ENCODE results near the gene NFIX. TPM values are rescaled to one million over a fixed set of nuclear protein-coding genes. Genes with fewer than 3 reads are reported as not detected.

Gene NFIX
- total and polyA plus RNA-seq, 2 donors (not counting 1 experiment from before 2014, with no cell fraction given) = 0.69 to 5.6 TPM

DNA sequence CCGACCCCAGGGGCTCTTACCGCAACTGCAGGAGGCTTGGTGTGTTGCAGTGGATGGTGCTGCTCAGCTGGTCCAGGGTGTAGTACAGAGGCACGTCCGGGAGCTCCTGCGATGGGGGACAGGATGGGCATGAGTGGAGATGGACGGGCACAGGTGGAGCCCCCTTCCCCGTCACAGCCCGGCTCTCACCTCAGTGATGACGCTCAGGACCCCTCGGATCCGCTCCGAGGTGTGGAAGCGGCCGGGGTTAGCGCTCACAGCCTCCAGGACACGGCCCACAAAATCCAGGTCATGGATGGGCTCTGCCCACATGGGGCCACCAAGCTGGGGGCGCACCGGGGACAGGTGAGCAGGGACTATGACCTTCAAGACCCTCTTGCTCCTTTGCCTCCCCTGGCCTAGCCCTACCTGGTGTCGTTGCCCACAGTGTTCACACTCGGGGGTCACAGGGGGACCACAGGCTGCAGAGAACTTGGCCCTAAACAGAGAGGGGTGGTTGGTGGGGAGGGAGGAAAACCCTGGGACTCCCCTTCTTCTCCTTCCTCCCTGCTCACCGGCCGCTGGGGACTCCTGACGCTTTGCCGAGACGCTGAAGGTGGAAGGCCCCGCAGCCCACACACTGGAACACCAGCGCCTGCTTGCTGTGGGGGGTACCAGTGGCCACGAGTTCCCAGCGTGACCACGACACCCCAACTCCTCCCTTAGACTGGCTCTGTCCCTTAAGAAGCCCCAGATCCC, 114.3 kb downstream of the NFIX start:
- Histone ChIP-seq H3K4me1 (ENCODE audit: control insufficient read depth in 2 of 2, insufficient read depth in 2 of 2, low read length in 2 of 2) (peaks cover 17 to 28% of the 10 kb centered on the region in 2 donors), H4K20me1 (ENCODE audit: control insufficient read depth, insufficient read depth, low read length, poor library complexity, severe bottlenecking) (no peaks in the 10 kb centered on the region), H3K36me3 (replicated peaks in 1 of 2; ENCODE audit: control extremely low read depth in 1 of 2, control insufficient read depth in 1 of 2, extremely low read depth in 1 of 2, insufficient read depth in 2 of 2, low read length in 1 of 2) (peaks cover 0 to 35% of the 10 kb centered on the region in 2 experiments), H3K9ac (ENCODE audit: low read length) (no peak overlapping the region), H3K4me3 (ENCODE audit: control extremely low read depth in 1 of 5, extremely low read depth in 1 of 5, insufficient read depth in 1 of 5, low read depth in 2 of 5, low read length in 4 of 5) (no peak overlapping the region), H3K27ac (ENCODE audit: low read length in 2 of 2) (no peak overlapping the region), H3K4me2 (replicated peaks; ENCODE audit: low read depth, low read length, poor library complexity, severe bottlenecking) (no peak overlapping the region), H3K79me2 (ENCODE audit: control insufficient read depth, insufficient read depth, low read length) (peaks cover 59% of the 10 kb centered on the region), H3K27me3 (replicated peaks in 1 of 4; ENCODE audit: control extremely low read depth in 1 of 4, control insufficient read depth in 3 of 4, insufficient read depth in 4 of 4, low read length in 3 of 4) (no peaks in the 10 kb centered on the region), H3K9me3 (ENCODE audit: control extremely low read depth in 1 of 3, control insufficient read depth in 2 of 3, insufficient read depth in 1 of 3, low read length in 2 of 3) (no peaks in the 10 kb centered on the region), H2AFZ (ENCODE audit: insufficient read depth, low read depth, low read length, poor library complexity, severe bottlenecking) (no peak overlapping the region)
- intact Hi-C loops (cut with micrococcal nuclease) = no loop called here
- 99% methylated on average over 26 of the region's 30 CpGs for WGBS (ENCODE audit: insufficient coverage)
- Mint-ChIP-seq H3K4me1 (peaks cover 21% of the 10 kb centered on the region), H3K9me3 (ENCODE audit: insufficient read depth) (no peaks in the 10 kb centered on the region), H3K4me3 (no peak overlapping the region), H3K27ac (peak overlapping the region; percentile 32), H3K27me3 (no peaks in the 10 kb centered on the region)
- TF ChIP-seq, protein P1, sequence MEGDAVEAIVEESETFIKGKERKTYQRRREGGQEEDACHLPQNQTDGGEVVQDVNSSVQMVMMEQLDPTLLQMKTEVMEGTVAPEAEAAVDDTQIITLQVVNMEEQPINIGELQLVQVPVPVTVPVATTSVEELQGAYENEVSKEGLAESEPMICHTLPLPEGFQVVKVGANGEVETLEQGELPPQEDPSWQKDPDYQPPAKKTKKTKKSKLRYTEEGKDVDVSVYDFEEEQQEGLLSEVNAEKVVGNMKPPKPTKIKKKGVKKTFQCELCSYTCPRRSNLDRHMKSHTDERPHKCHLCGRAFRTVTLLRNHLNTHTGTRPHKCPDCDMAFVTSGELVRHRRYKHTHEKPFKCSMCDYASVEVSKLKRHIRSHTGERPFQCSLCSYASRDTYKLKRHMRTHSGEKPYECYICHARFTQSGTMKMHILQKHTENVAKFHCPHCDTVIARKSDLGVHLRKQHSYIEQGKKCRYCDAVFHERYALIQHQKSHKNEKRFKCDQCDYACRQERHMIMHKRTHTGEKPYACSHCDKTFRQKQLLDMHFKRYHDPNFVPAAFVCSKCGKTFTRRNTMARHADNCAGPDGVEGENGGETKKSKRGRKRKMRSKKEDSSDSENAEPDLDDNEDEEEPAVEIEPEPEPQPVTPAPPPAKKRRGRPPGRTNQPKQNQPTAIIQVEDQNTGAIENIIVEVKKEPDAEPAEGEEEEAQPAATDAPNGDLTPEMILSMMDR (IDR thresholded peaks at IDR 0.05) = no peak
- no peak for TF ChIP-seq EZH2 (IDR thresholded peaks at IDR 0.05; ENCODE audit: borderline replicate concordance, insufficient read depth, low read depth, low read length, poor library complexity, severe bottlenecking)
- no peak for DNase-seq
- POLR2A ChIA-PET = no interaction called here
- CTCF ChIA-PET = interaction anchor here (0.8 to 1.1 kb wide), 3 partner anchors 9 to 85 kb away, joined by 3 to 5 read pairs (median 4); partner anchors contain the start of gene NACC1
- no peak for ATAC-seq (ENCODE audit: low read depth)

DNA sequence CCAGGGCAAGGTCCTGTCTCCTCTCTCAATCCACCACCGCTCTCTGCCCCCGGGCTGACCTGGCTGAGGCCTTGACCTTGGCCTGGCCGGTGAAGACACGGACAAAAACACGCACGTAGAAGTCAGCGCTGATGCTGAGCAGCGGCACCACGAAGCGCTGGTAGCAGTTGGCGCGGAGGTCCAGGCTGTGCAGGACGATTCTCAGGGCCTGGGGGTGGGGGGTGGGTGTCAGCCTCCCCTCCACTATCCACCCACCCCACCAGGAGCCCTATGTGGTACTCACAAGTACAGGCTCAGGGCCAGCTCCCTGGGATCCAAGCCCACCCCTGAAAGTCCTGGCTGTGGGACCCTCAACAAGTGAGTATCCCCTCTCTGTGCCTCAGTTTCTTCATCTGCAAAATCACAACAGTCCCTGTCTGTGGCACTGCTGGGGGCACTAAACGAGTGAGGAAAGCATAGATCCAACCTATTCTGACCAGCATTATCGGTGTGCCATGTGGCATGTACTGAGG, 114.9 kb downstream of the NFIX start:
- peaks cover 63% of the 10 kb centered on the region for H3K79me2 ChIP-seq (ENCODE audit: control insufficient read depth, insufficient read depth, low read length)
- Mint-ChIP-seq H3K27ac (peak overlapping the region; percentile 20), H3K4me3 (no peak overlapping the region), H3K9me3 (ENCODE audit: insufficient read depth) (no peaks in the 10 kb centered on the region), H3K4me1 (peaks cover 16% of the 10 kb centered on the region), H3K27me3 (no peaks in the 10 kb centered on the region)
- ChIA-PET CTCF (interaction anchor here (0.7 to 1.5 kb wide), 2 partner anchors 16 to 42 kb away, joined by 3 to 4 read pairs; no protein-coding TSS in a partner anchor), POLR2A (no interaction called here)
- H3K9me3 ChIP-seq (ENCODE audit: control extremely low read depth in 1 of 3, control insufficient read depth in 2 of 3, insufficient read depth in 1 of 3, low read length in 2 of 3) = no peaks in the 10 kb centered on the region
- no peaks in the 10 kb centered on the region for H3K27me3 ChIP-seq (replicated peaks in 1 of 4; ENCODE audit: control extremely low read depth in 1 of 4, control insufficient read depth in 3 of 4, insufficient read depth in 4 of 4, low read length in 3 of 4)
- peaks cover 0 to 40% of the 10 kb centered on the region in 2 experiments for H3K36me3 ChIP-seq (replicated peaks in 1 of 2; ENCODE audit: control extremely low read depth in 1 of 2, control insufficient read depth in 1 of 2, extremely low read depth in 1 of 2, insufficient read depth in 2 of 2, low read length in 1 of 2)
- ATAC-seq (ENCODE audit: low read depth) (no peak), DNase-seq (no peak)
- no peak overlapping the region for H3K4me3 ChIP-seq (ENCODE audit: control extremely low read depth in 1 of 5, extremely low read depth in 1 of 5, insufficient read depth in 1 of 5, low read depth in 2 of 5, low read length in 4 of 5)
- no peak overlapping the region for H3K9ac ChIP-seq (ENCODE audit: low read length)
- H2AFZ ChIP-seq (ENCODE audit: insufficient read depth, low read depth, low read length, poor library complexity, severe bottlenecking) = no peak overlapping the region
- TF ChIP-seq, protein P1 (IDR thresholded peaks at IDR 0.05) = no peak
- 98% methylated on average over 5 of the region's 15 CpGs for WGBS (ENCODE audit: insufficient coverage)
- peaks cover 11 to 22% of the 10 kb centered on the region in 2 donors for H3K4me1 ChIP-seq (ENCODE audit: control insufficient read depth in 2 of 2, insufficient read depth in 2 of 2, low read length in 2 of 2)
- peaks cover under 1% of the 10 kb centered on the region for H4K20me1 ChIP-seq (ENCODE audit: control insufficient read depth, insufficient read depth, low read length, poor library complexity, severe bottlenecking)
- no peak overlapping the region for H3K4me2 ChIP-seq (replicated peaks; ENCODE audit: low read depth, low read length, poor library complexity, severe bottlenecking)
- H3K27ac ChIP-seq (ENCODE audit: low read length in 2 of 2) = no peak overlapping the region
- intact Hi-C loops (cut with micrococcal nuclease) = no loop called here
